Skeletal muscle tissue (tissue), 4 donors: ENCODE measurements around the gene CCSER2. TPM values are rescaled to one million over a fixed set of nuclear protein-coding genes. Genes with fewer than 3 reads are reported as not detected.

Experiments used
- H3K27ac ChIP-seq: one replicate; pipeline ENCODE4 v1.7.0; 2013; ENCODE audit warnings: mild to moderate bottlenecking, low read depth, low read length, inconsistent platforms
- H3K27me3 ChIP-seq, 3 donors: one replicate each; pipeline ENCODE4 v1.7.0; 2013; ENCODE audit warnings: low read length in 3 of 3; ENCODE audit not compliant: control insufficient read depth in 3 of 3, insufficient read depth in 3 of 3
- H3K36me3 ChIP-seq, 3 donors: one replicate each; pipeline ENCODE4 v1.7.0; 2013; ENCODE audit warnings: low read length in 3 of 3; ENCODE audit not compliant: control insufficient read depth in 3 of 3, insufficient read depth in 3 of 3
- H3K4me1 ChIP-seq, 3 donors: one replicate each; pipeline ENCODE4 v1.7.0; 2013; ENCODE audit warnings: low read length in 3 of 3, mild to moderate bottlenecking in 3 of 3; ENCODE audit not compliant: control insufficient read depth in 3 of 3, insufficient read depth in 3 of 3
- H3K4me3 ChIP-seq, 3 donors: one replicate each; pipeline ENCODE4 v1.7.0; 2013; ENCODE audit warnings: low read length in 3 of 3
- H3K9ac ChIP-seq, 3 donors: one replicate each; pipeline ENCODE4 v1.7.0; 2013; ENCODE audit warnings: low read length in 3 of 3, mild to moderate bottlenecking in 3 of 3, moderate library complexity in 2 of 3, low read depth in 1 of 3
- H3K9me3 ChIP-seq, 3 donors: one replicate each; pipeline ENCODE4 v1.7.0; 2013; ENCODE audit warnings: low read length in 3 of 3; ENCODE audit not compliant: control insufficient read depth in 3 of 3
- total RNA-seq: library from RNA; depleted of rRNA; stranded (reverse); fragments of >200 nt; gene quantifications from one replicate; pipeline ENCODE4 v1.2.3, GENCODE V29; 2014
- donor health status: Osteomylitis.

Gene CCSER2
- total RNA-seq, 1 donor from 2014 or later = 43.3 TPM

- Histone ChIP-seq H3K4me3 (no peak overlapping the region), H3K9me3 (no peaks in the 10 kb centered on the region), H3K4me1 (peaks cover 19 to 38% (median 20%) of the 10 kb centered on the region in 3 donors), H3K9ac (no peak overlapping the region), H3K27me3 (no peaks in the 10 kb centered on the region), H3K36me3 (no peaks in the 10 kb centered on the region), H3K27ac (no peak overlapping the region)
Measured at GRCh38 chr10:84331091-84331490, 2.7 kb downstream of the CCSER2 start.

- peaks cover 15 to 47% (median 17%) of the 10 kb centered on the region in 3 donors for H3K4me1 ChIP-seq
- no peak overlapping the region for H3K27ac ChIP-seq
- no peaks in the 10 kb centered on the region for H3K9me3 ChIP-seq
- H3K4me3 ChIP-seq = no peak overlapping the region
- no peaks in the 10 kb centered on the region for H3K36me3 ChIP-seq
- H3K27me3 ChIP-seq = no peaks in the 10 kb centered on the region
- H3K9ac ChIP-seq = no peak overlapping the region
Measured at GRCh38 chr10:84333864-84334451, 5.6 kb downstream of the CCSER2 start.

GRCh38 chr10:84334811-84335210 lies 6.4 kb downstream of the CCSER2 start:
- peaks cover 10 to 39% (median 11%) of the 10 kb centered on the region in 3 donors for H3K4me1 ChIP-seq
- no peak overlapping the region for H3K27ac ChIP-seq
- no peaks in the 10 kb centered on the region for H3K9me3 ChIP-seq
- no peak overlapping the region for H3K4me3 ChIP-seq
- H3K9ac ChIP-seq = no peak overlapping the region
- no peaks in the 10 kb centered on the region for H3K27me3 ChIP-seq
- no peaks in the 10 kb centered on the region for H3K36me3 ChIP-seq

GRCh38 chr10:84335516-84335915 lies 7.1 kb downstream of the CCSER2 start:
- no peak overlapping the region for H3K4me3 ChIP-seq
- H3K36me3 ChIP-seq = no peaks in the 10 kb centered on the region
- no peaks in the 10 kb centered on the region for H3K27me3 ChIP-seq
- H3K9ac ChIP-seq = no peak overlapping the region
- H3K27ac ChIP-seq = no peak overlapping the region
- H3K9me3 ChIP-seq = no peaks in the 10 kb centered on the region
- peaks cover 6 to 32% (median 8%) of the 10 kb centered on the region in 3 donors for H3K4me1 ChIP-seq

GRCh38 chr10:84336406-84337090 lies 8.2 kb downstream of the CCSER2 start:
- Histone ChIP-seq H3K9ac (no peak overlapping the region), H3K4me1 (peaks cover 3 to 26% (median 6%) of the 10 kb centered on the region in 3 donors), H3K27me3 (no peaks in the 10 kb centered on the region), H3K4me3 (no peak overlapping the region), H3K9me3 (no peaks in the 10 kb centered on the region), H3K36me3 (no peaks in the 10 kb centered on the region), H3K27ac (no peak overlapping the region)

GRCh38 chr10:84337199-84337598 lies 8.8 kb downstream of the CCSER2 start:
- no peak overlapping the region for H3K27ac ChIP-seq
- no peak overlapping the region for H3K9ac ChIP-seq
- H3K4me3 ChIP-seq = no peak overlapping the region
- no peaks in the 10 kb centered on the region for H3K9me3 ChIP-seq
- no peaks in the 10 kb centered on the region for H3K36me3 ChIP-seq
- H3K4me1 ChIP-seq = peaks cover 6 to 26% (median 6%) of the 10 kb centered on the region in 3 donors
- no peaks in the 10 kb centered on the region for H3K27me3 ChIP-seq

- Histone ChIP-seq H3K4me3 (no peak overlapping the region), H3K27ac (no peak overlapping the region), H3K36me3 (no peaks in the 10 kb centered on the region), H3K4me1 (peaks cover 2 to 33% (median 6%) of the 10 kb centered on the region in 3 donors), H3K9me3 (no peaks in the 10 kb centered on the region), H3K9ac (no peak overlapping the region), H3K27me3 (no peaks in the 10 kb centered on the region)
Measured at GRCh38 chr10:84339025-84339424, 10.6 kb downstream of the CCSER2 start.

GRCh38 chr10:84340187-84340586 lies 11.8 kb downstream of the CCSER2 start:
- peaks cover 4 to 29% (median 8%) of the 10 kb centered on the region in 3 donors for H3K4me1 ChIP-seq
- H3K9me3 ChIP-seq = no peaks in the 10 kb centered on the region
- no peaks in the 10 kb centered on the region for H3K27me3 ChIP-seq
- H3K27ac ChIP-seq = no peak overlapping the region
- H3K9ac ChIP-seq = no peak overlapping the region
- H3K36me3 ChIP-seq = no peaks in the 10 kb centered on the region
- H3K4me3 ChIP-seq = no peak overlapping the region

GRCh38 chr10:84340632-84341537 lies 12.5 kb downstream of the CCSER2 start:
- Histone ChIP-seq H3K9ac (no peak overlapping the region), H3K4me1 (peaks cover 4 to 29% (median 8%) of the 10 kb centered on the region in 3 donors), H3K9me3 (no peaks in the 10 kb centered on the region)

GRCh38 chr10:84341538-84341856 lies 13.1 kb downstream of the CCSER2 start:
- no peaks in the 10 kb centered on the region for H3K27me3 ChIP-seq
- no peak overlapping the region for H3K4me3 ChIP-seq
- no peaks in the 10 kb centered on the region for H3K9me3 ChIP-seq
- H3K9ac ChIP-seq = no peak overlapping the region
- no peaks in the 10 kb centered on the region for H3K36me3 ChIP-seq
- H3K27ac ChIP-seq = no peak overlapping the region
- peaks cover 4 to 24% (median 8%) of the 10 kb centered on the region in 3 donors for H3K4me1 ChIP-seq

More at GRCh38 chr10:84340632-84341537, 12.5 kb downstream of the CCSER2 start:
- Histone ChIP-seq H3K27me3 (no peaks in the 10 kb centered on the region), H3K27ac (no peak overlapping the region), H3K36me3 (no peaks in the 10 kb centered on the region), H3K4me3 (no peak overlapping the region)
